NCI-H526 treated with DMSO at 0.1 percent for 48 hours (cell line): ENCODE measurements around the gene RSRC1.
"Not testable (repeated sequence)": the region's sequence is repeated elsewhere in the genome, so short reads cannot be mapped to it uniquely, and the experiment has no call there.

ENCODE experiments used
- DNase-seq: peaks from one replicate; lab custom pipeline; 2025; lab: John Stamatoyannopoulos, UW

Gene RSRC1, protein sequence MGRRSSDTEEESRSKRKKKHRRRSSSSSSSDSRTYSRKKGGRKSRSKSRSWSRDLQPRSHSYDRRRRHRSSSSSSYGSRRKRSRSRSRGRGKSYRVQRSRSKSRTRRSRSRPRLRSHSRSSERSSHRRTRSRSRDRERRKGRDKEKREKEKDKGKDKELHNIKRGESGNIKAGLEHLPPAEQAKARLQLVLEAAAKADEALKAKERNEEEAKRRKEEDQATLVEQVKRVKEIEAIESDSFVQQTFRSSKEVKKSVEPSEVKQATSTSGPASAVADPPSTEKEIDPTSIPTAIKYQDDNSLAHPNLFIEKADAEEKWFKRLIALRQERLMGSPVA

DNA sequence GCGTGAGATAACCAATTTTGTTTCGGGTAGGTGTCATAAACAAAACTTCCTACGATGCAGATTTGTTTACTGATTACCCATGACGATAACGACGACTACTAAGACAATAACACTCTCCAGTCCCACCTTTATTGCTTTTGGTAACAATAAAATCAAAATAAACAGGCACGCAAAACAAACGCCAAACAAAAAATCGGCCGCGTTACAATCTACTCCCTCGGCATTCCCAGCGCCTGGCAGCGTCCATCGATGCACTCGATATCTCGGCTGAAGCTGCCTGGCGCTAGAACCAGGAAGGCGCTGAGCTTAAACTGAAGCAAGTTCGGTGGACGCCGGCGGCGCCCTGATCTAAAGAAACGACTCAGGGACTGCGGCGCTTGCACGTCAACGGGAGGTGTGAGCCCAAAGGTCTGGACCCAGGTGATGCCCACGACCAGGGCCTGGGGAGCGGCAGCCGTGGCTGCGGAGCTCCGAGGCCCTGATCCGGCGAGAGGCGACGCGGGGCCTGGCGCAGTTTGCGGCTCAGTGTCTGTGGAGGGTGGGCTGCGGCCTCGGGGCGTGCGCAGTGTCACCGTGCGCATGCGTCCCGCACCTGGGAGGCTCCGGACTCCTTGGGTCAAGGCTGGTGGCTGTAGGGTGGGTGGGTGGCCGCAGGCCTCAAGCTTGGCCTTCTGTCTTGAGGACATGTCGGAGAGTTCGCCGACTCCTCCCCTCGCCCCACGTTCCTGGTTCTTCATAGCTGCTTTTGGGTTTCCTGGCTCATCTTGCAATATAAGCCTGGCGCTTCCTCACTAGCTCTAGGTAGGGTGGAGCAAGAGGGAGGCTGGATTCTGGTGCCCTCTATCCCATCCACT is at the start of gene RSRC1:
RSRC1 (plus strand) TSS at position 286 of the 854 bp plus-strand sequence. CDS start 12,016 bp downstream, outside the sequence.
- DNase-seq, result peak; percentile 89

DNA sequence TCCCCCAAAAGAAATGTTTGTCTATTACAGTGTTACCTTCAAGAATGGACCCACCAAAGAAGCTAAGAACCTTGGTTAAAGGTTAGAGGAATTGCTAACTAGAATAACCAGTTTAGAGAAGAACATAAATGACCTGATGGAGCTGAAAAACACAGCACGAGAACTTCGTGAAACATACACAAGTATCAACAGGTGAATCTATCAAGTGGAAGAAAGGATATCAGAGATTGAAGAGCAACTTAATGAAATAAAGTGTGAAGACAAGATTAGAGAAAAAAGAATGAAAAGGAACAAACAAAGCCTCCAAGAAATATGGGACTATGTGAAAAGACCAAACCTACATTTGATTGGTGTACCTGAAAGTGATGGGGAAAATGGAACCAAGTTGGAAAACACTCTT is 44.3 kb upstream of the RSRC1 start:
- DNase-seq, result not testable (repeated sequence)

DNA sequence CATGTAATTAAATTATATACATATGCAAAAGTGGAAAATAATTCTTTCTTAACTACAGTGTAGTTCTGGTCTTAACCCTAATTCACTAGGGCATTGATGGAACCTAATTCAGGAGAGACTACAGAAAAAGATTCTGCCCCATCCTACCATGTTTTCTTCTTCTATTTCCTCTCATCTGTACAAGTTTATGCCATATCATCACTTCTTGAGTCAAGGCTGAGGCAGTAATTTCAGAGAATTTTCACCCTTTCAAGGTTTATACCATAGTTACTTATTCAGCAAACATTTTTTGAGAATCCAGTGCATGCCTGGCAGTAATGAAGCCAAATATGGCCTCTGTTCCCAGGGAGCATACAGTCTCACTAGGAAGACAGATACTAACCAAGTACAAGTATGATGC is 37.1 kb upstream of the RSRC1 start:
- DNase-seq, result no peak

DNA sequence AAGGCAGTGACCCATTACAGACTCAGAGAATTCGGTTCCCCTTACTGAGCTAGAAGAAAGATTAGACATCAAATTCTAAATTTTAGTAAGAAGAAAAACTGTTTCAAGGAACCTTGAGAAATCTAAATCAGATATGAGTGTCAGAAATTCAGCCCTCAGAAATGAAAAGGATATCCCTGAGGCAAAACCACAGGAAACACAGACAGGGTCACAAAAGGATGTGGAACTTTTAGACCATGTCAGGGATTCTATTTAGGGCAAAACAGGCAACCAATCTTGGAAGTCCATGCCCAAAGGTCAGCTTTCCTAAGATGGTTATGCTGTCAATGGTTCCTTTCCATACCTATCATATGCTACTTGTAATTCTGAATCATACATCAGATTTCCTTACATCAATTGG is 35.3 kb upstream of the RSRC1 start:
- no peak for DNase-seq

DNA sequence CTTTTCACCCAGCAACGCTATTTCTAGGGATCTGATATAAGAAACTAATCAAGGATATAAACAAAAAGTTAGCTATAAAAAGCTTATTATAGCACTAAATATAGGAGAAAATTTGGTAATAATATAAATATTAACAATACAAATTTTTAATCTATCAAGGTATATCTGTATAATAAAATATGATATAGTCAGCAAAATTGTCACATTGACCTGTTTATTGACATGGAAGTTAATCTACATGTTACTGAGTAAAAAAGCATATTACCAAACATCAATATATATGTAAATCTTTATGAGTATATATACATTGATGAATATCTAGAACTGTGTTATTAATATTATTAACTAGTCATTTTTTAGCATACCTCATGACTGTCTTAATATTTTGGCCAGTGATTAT is 30.3 kb upstream of the RSRC1 start:
- no peak for DNase-seq

DNA sequence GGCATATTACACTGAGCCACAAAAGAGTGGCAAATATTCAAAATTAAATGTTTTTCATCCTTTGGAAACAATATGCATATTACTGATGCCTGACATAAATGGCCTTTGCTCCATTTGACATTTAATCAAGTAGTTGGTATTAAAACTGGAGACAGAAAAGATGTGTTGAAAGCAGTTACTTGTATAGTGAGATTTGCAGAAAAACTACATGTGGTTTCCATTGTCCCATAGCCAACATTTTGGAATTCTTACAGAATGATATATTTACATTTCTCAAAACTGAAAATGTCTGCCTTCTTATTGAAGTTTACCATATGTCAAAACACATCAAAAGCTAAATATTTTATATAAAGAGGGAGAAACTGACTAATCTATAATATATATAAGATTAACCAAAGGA is 25.2 kb upstream of the RSRC1 start:
- no peak for DNase-seq

DNA sequence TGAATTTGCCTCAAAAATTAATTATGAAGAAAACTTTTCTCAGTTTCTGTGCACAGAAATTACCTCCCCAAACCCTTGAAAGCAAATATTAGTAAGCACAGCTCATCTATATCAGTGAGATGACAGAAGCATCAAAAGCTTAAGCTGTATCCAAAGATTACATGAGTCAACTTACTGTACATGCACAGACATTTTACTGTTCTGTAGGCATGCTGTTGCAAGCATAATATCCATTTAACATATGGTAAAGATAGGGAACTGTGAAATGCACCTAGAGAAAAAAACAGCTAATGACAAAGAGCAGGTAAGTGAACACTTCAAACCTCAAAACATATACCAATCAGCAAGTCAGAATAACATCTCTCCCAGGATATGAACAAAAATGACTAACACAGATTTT is 24.5 kb upstream of the RSRC1 start:
- DNase-seq, result no peak

DNA sequence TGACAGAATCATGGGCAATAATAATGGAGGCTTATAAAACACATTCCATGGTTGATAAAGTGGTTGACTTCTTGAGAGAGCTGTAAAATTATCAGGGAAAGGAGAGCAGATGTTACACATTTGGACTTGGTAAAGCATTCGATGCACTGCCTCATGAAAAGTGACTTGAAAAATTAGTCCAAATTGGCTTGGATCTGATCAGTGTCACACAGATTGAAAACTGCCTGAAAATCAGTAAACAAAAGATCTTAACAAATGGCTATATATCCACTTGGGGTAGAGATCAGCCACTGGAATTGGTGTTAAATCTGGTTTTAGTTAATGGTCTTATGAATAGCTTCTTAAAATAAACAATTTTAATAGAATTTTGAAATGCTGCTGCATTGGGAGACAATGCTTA is 24.0 kb upstream of the RSRC1 start:
- no peak for DNase-seq

DNA sequence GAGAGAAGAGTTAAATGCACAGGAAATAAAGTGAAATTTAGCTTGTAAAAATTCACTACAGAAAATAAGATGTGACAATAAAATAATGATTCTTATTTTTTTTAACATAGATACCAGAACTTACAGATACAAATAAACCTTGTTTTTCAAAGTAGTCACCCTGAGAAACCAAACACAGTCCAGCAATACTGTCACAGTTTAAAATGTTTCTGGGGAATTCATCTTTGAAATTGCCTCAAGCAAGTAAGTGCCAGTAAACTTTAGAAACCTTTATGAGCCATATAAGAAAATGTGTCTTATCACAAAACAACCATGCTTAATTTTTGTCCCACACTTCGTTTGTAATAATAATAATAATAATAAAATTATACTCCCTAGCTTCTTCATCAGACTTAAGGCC is 23.5 kb upstream of the RSRC1 start:
- no peak for DNase-seq

DNA sequence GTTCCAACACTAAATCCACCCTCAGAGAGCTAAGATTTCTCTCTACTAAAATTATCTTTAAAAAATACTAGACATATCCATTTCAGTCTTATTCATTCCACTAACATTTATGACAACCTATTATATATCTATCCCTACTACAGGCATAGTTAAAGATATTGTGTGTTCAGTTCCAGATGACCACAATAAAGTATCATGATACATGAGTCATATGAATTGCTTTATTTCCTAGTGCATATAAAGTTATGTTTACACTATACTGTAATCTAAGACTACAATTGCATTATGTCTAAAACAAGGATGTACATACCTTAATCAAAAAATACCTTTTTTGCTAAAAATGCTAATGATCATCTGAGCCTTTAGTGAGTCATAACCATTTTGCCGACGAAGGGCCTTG is 23.1 kb upstream of the RSRC1 start:
- no peak for DNase-seq

DNA sequence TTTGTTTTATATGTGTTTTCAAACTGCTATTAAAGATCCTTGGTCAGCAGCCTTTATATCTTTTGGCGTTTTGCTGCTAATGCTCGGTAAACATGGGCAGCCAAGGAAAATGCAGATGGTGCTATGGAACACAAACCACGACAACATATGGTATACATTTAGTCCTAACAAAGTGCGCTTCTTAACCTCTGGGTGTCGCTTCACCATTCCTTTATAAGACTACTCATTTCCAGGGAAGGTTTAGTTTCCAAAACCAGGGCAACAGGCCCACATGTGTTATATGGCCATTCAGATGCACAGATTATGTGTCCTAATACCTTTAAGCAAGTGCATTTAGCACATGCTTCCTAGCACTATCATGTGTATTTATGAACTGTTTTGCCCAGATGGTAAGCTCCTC is 18.4 kb upstream of the RSRC1 start:
- DNase-seq, result no peak

DNA sequence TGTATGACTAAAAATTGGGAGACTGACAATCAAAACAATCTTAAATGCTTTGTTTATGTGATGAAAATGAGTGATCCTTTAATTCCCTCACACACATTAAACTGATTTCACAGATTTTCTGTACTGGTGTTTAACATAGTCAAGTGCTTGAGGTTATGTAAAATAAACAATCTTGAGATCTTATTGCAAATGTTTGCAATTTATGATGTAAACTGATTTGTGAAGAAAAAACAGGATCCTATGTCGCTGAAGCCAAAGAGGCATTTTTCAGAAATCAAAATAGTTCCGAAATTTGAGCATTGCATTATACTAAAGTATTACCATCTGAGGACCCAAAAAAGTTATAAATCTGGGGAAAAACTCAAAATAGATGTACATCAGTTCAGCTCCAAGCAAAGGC is 16.4 kb upstream of the RSRC1 start:
- DNase-seq, result no peak

DNA sequence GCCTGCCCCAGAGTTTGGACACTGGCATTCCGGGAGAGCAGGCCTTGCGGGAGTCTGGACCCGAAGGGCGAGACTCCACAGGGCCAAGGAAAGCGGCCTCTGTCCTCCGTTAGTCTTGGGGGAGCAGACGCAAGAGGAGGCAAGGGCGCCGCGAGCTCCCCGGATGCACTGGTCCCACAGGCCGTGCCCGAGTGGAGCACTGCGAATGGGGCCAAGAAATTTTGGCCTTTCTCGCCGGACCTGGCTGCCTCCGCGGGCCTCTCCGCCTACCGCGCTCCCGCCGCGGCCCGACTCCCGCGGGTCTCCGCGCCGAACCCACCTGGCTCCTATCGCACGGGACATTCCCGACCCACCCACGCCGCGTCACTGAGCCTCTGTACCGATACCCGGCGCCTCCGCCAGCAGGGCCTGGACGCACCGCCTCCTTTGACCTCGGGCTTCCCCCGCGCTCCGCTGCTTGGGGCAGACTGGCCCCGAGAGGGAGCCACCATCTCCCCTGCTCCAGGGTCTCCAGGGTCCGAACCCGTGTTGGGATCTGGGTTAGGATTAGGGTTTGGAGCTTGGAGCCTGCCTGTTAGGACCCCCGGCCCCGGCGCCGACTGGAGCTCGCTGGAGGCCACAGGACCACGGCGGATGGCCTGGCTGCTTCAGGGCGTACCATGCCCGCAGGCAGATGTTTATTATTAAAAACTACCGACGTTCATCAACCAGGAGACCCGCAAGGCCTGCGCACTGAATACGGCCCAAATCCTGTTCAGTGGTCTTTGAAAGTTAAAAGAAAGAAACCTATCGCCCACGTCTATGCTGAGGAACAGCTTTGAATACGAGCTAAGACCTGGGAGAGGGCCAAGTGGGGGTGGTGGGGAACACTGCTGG is 15.4 kb upstream of the RSRC1 start:
- DNase-seq, result no peak

DNA sequence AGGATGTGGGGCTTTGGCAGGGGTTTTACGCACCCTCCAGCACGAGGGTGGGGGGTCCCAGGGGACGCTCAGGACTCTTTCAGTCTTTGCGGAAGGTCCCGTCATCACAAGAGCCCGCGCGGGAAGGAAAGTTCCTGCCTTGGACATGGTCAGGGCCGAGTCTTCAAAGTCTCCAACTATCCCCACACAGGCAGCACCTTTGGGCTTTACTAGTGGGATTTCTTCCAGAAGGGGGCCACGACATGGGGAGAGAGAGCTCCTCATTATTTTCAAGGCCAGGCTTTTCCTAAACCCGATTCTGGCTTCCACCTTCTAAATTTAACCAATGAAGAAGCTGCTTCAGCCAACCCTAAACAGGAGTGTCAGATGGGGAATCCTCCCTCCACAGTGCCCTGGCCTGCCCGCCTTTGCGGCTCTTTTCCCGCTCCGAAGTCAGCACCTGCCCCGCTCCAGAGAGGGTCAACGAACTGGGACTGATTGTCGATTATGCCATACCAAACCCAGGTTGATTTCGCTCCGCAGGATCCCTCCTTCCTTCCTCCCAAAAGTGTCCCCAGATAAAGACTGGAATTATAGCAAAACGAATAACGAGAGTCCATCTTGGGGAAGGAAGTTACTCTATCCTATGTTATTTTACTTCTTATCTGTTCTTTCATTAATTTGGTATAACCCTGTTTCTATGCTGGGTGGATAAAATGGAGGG is 14.6 kb upstream of the RSRC1 start:
- no peak for DNase-seq

DNA sequence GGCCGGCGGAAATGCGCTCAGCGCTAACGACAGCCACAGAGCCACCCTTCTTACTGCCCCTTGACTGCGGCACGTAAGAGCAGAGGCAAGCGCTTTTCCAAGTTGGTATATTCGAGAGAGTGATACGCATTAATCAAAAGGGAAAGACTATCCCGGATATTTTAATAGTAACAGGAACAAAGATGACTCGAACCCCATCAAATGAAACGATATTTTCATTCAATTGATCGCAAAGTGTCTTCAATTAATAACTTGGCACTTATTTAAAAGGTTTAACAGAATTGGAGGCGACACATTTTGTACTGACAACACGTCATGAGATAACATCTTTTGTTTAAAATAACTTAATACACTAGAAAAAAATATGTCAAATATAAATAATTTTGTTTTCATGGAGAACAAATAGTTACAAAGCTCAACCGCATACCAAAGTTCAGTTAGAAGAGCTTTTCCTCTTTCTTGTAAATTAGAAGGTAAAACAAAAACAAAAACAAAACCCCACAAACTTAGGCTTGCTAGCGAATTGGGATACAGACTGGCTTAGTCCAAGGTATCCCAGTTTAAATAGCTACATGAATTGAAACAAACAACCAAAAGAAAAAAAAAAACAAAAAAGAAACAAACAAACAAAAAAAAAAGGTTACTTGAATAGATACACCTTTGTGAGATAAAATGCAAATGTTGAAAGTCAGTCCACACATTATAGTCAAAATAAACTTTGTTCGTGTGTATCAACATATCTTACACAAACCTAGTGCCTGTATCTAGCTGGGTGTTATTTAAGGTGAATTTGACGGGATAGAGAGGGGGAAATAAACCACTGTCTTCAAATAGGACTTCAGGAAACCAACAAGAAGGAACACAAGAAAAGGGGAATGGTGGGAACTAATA is 13.8 kb upstream of the RSRC1 start:
- DNase-seq, result no peak

DNA sequence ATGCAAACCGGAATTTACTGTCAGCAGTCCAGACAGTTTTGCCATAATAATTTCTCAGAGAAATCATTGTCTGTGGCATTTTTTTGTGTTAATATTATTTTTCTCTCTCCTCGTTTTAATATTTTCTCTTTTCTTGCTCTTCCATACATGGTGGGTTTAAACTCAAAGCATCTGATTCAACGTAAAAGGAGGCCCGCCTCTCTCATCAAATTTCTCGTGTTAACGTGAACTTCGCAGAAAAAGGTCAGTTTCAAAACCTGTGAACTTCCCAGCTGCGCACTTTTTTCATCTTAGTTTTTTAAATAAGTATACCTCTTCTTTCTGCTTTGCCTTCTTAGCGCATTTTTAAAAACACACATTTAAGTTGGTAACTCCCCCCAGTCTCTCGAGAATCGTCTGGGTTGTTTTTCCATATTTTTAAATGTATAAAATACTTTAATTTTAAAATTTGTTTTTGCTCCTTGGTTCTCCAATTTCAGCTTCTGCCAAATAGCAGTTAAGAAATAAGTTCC is 12.8 kb upstream of the RSRC1 start:
- DNase-seq, result no peak

DNA sequence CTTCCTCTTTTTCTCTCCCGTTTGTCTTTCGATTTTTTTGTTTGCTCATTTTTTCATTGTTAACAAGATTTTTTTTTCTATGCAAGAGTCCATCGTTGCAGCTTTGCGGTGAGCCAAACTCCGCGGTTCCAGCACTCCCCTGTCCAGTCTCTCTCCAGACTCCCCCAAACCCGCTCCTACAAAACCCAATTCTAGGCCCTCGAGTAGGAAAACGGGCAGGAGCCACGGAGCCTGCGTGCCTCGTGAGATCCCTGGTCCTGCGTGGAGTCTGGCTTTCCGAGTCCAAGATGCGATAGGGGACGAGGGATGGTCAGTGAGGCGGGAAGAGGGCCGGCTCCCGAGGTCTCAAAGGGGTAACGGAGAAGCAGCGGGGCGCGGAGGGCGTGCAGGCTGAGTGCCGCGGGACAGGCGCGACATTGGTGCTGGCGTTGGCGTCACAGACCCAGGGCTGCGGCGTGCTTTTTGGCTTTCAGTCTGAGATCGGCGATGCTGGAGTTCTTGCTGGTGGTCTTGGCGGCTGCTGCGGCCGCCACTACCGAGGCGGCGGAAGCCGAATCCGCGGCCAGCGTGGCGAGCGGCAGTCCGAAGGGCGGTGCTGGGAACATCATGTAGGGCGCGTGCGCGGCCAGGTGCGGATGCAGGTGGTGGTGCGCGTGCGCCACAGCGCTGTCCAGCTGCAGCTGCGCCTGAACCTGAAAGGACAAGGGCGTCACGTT is 12.1 kb upstream of the RSRC1 start:
- DNase-seq, result peak; percentile 76

DNA sequence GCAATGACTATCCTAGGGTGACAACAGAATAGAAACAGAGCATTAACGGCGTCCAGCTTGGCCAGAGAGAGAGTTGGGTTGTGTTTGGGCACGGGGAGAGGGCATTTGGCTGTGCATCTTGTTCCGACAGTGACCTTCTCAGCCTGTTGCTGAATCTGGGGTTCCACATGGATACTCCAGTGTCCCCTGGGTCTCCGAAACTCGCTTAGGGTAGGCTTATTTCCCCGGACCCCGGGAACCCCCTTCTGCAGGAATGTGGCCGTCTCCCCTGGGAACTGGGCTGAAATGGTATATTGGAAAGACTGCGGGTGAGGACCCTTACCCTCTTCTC is 11.6 kb upstream of the RSRC1 start:
- DNase-seq, result no peak

DNA sequence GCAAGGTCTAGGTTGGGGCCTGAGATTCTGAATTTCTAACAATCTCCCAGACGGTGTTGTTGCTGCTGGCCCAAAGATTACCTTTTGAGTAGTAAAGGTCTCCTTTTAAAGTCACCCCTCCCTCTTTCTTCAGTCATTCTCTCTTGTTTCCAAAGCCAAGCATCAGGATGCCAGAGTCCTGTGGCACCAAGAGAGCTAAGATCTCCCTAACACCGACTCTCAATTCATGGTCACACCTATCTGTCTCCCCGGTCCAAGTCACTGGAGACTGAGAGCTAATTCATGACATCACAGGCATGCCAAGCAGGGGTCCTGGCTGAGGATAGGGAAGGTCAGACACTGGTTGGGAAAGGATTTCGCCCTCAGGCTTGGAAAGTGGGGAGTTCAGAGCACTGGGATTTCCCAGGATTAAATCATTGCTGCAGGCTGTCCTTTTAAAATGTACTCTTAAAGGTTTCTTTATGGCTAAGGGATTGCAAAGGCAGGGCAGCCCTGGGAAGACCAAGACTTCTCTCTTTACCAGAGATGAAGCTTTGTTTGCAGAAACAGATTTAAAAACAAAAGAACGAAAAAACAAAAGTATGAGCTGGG is 11.0 kb upstream of the RSRC1 start:
- no peak for DNase-seq

DNA sequence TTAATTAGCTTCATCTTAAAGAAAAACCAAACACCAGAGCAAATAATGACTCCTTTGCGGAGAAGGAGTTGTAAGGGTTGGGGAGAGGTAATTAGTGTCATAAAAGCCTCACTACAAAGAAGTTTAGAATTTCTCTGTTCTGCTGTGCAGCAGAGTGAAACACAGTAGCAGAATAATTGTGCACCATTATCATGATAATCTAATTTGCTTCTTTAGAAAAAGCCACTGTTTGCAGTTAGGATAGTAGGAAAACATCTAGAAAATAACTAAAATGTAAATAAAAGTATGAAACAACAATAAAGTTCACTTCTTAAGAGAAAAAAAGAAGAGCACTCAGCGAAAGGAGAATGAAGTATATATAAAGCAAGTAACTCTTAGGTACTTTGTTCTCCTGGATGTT is 9.2 kb upstream of the RSRC1 start:
- no peak for DNase-seq
